Cardiac fibroblast (primary cell): ENCODE data around the gene MYADML2.

Experiments
- DNase-seq, 2 donors: peaks; one replicate each; pipeline versions ENCODE4 v3.0.0 to v3.0.0-alpha.2; 2010; ENCODE audit warnings: low read depth in 2 of 2
- H3K4me3 ChIP-seq, 2 donors: replicated peaks in 1 of 2; 1 replicate in 1 of 2; 2 replicates in 1 of 2; pipeline ENCODE4 v1.5.1; 2011; ENCODE audit warnings: low read depth in 2 of 2, low read length in 2 of 2, mild to moderate bottlenecking in 2 of 2, moderate library complexity in 1 of 2
- TF ChIP-seq, protein P1 (sequence below): IDR thresholded peaks from one replicate; pipeline ENCODE4 v1.5.1; 2011; ENCODE audit warnings: low read depth, mild to moderate bottlenecking, low read length, inconsistent platforms

The MYADML2 gene

DNA sequence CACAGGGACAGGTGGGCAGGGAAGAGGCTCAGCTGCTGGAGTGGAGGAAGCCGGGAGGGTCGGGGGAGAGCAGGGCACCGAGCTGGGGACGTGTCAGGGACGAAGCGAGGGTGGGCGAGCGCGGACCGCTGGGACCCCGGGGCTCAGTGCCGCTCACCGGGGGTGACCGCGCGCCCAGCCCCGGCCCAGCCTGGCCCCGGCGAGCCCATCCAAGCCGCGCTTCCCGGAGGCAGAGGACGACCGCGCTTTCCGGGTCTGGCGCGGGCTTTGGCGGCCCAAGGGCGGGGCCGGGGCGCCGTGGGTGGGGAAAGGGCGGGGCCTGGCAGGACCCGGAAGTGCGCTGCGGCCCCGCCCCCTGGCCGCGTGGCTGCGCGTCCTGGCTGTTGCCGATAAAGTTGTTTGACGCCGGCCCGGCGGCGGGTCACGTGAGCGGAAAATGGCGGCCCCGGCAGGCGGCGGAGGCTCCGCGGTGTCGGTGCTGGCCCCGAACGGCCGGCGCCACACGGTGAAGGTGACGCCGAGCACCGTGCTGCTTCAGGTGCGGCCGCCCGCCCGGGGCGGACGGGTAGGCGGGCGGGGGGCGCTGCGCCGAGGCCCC, 30.3 kb upstream of the MYADML2 start, which contains the start of gene ASPSCR1:
ASPSCR1 (plus strand) TSS at position 419 of the 598 bp plus-strand sequence; CDS start at position 437, 18 bp downstream.
- peak; percentile 91 to 95 for DNase-seq
- H3K4me3 ChIP-seq: peak within 1 kb of the TSS; percentile 79 to 80
- TF ChIP-seq, protein P1, sequence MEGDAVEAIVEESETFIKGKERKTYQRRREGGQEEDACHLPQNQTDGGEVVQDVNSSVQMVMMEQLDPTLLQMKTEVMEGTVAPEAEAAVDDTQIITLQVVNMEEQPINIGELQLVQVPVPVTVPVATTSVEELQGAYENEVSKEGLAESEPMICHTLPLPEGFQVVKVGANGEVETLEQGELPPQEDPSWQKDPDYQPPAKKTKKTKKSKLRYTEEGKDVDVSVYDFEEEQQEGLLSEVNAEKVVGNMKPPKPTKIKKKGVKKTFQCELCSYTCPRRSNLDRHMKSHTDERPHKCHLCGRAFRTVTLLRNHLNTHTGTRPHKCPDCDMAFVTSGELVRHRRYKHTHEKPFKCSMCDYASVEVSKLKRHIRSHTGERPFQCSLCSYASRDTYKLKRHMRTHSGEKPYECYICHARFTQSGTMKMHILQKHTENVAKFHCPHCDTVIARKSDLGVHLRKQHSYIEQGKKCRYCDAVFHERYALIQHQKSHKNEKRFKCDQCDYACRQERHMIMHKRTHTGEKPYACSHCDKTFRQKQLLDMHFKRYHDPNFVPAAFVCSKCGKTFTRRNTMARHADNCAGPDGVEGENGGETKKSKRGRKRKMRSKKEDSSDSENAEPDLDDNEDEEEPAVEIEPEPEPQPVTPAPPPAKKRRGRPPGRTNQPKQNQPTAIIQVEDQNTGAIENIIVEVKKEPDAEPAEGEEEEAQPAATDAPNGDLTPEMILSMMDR: no peak

DNA sequence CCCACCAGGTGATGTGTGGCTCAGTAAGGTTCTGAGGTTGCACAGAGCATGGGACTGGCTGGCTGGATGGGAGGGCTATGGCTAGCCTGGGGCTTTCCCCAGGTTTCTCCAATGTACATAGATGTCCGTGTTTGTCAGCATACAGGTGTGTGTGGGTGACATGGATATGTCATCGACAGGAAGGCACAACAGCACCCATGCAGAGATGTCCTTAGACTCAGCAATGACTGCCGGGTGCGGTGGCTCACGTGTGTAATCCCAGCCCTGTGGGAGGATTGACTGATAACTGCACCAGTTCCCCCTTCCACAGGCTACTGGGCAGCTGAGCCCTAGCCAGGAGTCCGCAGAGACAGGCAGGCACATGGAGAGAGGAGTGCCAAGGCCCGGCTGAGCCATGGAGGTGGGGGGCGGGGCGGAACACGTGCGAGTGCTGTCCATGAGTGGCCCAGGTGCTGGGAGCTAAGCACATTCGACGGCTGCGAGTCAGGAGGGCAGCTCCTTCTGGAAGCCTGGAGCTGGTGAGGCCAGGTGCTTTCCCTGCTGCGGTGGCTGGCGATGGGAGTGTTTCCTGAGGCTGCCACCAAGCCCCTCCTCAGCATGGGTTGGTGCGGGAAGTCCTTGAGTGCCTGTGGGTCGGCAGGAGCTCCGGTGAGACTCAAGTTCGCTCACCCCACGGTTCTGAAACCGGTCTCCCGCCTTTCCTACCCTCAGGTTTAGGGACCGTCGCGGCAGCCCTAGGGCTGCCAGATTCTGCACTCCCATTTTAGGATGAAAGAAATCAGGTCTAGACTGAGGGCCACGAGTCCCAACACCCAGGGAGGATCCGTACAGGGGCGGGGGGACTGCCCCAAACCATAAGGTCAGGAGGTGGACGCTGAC, 29.5 kb upstream of the MYADML2 start:
- H3K4me3 ChIP-seq: peak overlapping the region; percentile 61
- TF ChIP-seq, protein P1: no peak
- DNase-seq: peak in 1 of 2 donors; percentile 7

DNA sequence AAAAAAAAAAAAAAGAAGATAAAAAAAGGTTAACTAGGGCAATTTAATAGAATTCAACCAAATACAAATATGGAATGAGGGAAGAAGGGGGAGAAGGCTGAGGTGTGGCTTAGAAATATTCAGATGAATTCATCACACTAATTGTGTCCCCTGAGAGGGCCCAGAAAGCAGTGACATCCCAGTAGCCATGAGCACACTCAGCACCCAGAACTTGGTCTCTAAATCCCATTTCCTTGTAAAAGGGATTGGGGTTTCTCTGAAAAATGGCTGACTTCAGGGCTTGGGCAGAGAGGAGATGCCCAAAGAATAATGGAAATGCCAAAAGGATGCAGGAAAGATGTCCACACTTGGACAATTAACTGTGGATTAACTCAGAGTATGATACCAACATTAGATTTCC, 26.4 kb upstream of the MYADML2 start:
- TF ChIP-seq, protein P1: no peak
- no peak overlapping the region for H3K4me3 ChIP-seq
- DNase-seq: no peak

DNA sequence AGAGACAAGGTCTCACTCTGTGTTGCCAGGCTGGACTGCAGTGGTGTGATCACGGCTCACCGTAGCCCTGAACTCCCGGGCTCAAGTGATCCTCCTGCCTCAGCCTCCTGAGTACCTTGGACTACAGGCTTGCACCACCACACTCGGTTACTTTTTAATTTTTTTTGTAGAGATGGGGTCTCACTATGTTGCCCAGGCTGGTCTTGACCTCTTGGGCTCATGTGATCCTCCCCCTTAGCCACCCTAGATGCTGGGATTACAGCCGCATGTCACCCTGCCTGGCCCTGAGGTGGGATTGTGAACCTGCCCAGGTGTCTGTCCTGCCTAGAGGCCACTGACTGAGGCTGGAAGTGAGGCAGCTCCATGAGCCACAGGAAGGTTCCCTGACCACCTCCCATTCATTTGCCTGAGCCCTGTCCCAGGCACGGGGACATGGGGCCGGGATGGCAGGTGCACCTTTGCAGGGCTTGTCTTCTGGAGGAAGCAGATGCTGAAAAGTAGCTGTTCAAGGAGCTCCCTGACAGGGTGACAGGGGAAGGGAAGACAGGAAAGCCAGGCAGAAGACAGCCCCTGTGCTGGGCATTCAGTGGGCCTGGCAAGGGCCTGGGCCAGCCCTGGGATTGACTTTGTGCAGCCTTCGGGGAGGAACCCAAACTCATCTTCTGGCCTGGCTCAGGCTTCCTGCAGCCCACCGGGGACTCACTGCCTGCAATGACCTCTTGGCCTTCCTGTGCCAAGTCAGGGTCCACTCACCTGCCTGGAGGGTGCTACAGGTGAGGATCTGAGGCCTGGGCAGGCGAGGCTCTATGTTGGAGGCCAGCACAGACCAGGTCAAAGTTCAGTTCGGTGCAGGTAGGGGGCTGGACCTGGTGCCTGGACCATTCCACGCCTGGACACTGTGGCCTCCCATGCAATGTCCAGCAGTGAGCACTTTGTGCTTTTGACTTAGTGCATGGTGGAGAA, 22.1 kb upstream of the MYADML2 start:
- no peak overlapping the region for H3K4me3 ChIP-seq
- DNase-seq: no peak
- TF ChIP-seq, protein P1: no peak

DNA sequence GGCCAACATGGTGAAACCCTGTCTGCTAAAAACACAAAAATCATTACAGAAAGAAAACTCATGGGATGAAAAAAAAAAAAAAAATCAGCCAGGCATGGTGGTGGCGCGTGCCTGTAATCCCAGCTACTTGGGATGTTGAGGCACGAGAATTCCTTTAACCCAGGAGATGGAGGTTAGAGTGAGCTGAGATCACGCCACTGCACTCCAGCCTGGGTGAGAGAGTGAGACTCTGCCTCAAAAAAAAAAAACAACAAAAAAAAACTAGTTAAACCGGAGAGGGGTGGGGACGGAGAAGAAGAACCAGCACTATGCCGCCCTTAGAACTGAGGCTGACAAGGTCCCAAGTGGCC, 21.3 kb upstream of the MYADML2 start:
- DNase-seq: no peak
- H3K4me3 ChIP-seq: no peak overlapping the region
- TF ChIP-seq, protein P1: no peak
